Smooth muscle cell (in vitro differentiated cells): ENCODE results near the gene MRPL47. TPM values are rescaled to one million over a fixed set of nuclear protein-coding genes. Genes with fewer than 3 reads are reported as not detected.

Experiments
- DNase-seq: peaks from one replicate; lab custom pipeline; 2025; ENCODE audit not compliant: unreplicated experiment; lab: John Stamatoyannopoulos, UW
- H2AFZ ChIP-seq: fragments of 200-600 bp; sonication (generic); 2 replicates; pipeline ENCODE4 v1.6.0; 2016; ENCODE audit warnings: antibody characterized with exemption, low read depth, mild to moderate bottlenecking
- H3F3A ChIP-seq: fragments of 200-600 bp; sonication (generic); 2 replicates; pipeline ENCODE4 v1.6.0; 2017; ENCODE audit warnings: antibody characterized with exemption, low read depth
- H3K27ac ChIP-seq: fragments of 200-600 bp; sonication (generic); 2 replicates; pipeline ENCODE4 v1.5.1; 2016; ENCODE audit warnings: low read depth, mild to moderate bottlenecking
- H3K27me3 ChIP-seq: fragments of 200-600 bp; sonication (generic); 2 replicates; pipeline ENCODE4 v1.6.1; 2016; ENCODE audit warnings: low read depth, mild to moderate bottlenecking
- H3K36me3 ChIP-seq: fragments of 200-600 bp; sonication (generic); 2 replicates; pipeline ENCODE4 v1.5.1; 2016; ENCODE audit warnings: low read depth
- H3K4me1 ChIP-seq: fragments of 200-600 bp; sonication (generic); 2 replicates; pipeline ENCODE4 v1.5.1; 2016; ENCODE audit warnings: low read depth
- H3K4me2 ChIP-seq: fragments of 200-600 bp; sonication (generic); 2 replicates; pipeline ENCODE4 v1.6.0; 2016; ENCODE audit warnings: mild to moderate bottlenecking
- H3K4me3 ChIP-seq: fragments of 200-600 bp; sonication (generic); 2 replicates; pipeline ENCODE4 v1.5.1; 2016; ENCODE audit warnings: mild to moderate bottlenecking
- H3K79me2 ChIP-seq: fragments of 200-600 bp; sonication (generic); 2 replicates; pipeline ENCODE4 v1.6.0; 2016; ENCODE audit warnings: low read depth, mild to moderate bottlenecking
- H3K9ac ChIP-seq: fragments of 200-600 bp; sonication (generic); 2 replicates; pipeline ENCODE4 v1.6.0; 2016; ENCODE audit warnings: low read depth
- H3K9me3 ChIP-seq: fragments of 200-600 bp; sonication (generic); replicated peaks from 2 replicates; pipeline ENCODE4 v1.5.1; 2016; ENCODE audit warnings: low read depth
- H4K20me1 ChIP-seq: fragments of 200-600 bp; sonication (generic); 2 replicates; pipeline ENCODE4 v1.6.0; 2016; ENCODE audit warnings: low read depth
- WGBS: methylation state at CpG from one replicate; pipeline ENCODE4 v1.1.7; 2016; ENCODE audit warnings: low lambda C conversion rate; 5-methylcytosine and 5-hydroxymethylcytosine counted together
- polyA plus RNA-seq: library from polyadenylated mRNA; unstranded; fragments of >200 nt; fragmentation: Nextera tagmentation; extraction: Ambion mirVana; gene quantifications from 2 replicates; pipeline ENCODE4 v1.2.1, GENCODE V29; 2016
- total RNA-seq: library from RNA; depleted of rRNA; stranded (reverse); fragments of >200 nt; gene quantifications from 2 replicates; pipeline ENCODE4 v1.2.3, GENCODE V29; 2014
- TF ChIP-seq, protein P1 (sequence below): fragments of 200-600 bp; sonication (generic); IDR thresholded peaks from 2 replicates; pipeline ENCODE4 v1.5.1; 2017; ENCODE audit warnings: borderline replicate concordance, mild to moderate bottlenecking, antibody characterized with exemption; ENCODE audit not compliant: insufficient read depth, poor library complexity, severe bottlenecking

MRPL47 gene
- total RNA-seq: 66.2 and 79.7 TPM in 2 replicates
- 85.8 and 98.9 TPM in 2 replicates for polyA plus RNA-seq

DNA sequence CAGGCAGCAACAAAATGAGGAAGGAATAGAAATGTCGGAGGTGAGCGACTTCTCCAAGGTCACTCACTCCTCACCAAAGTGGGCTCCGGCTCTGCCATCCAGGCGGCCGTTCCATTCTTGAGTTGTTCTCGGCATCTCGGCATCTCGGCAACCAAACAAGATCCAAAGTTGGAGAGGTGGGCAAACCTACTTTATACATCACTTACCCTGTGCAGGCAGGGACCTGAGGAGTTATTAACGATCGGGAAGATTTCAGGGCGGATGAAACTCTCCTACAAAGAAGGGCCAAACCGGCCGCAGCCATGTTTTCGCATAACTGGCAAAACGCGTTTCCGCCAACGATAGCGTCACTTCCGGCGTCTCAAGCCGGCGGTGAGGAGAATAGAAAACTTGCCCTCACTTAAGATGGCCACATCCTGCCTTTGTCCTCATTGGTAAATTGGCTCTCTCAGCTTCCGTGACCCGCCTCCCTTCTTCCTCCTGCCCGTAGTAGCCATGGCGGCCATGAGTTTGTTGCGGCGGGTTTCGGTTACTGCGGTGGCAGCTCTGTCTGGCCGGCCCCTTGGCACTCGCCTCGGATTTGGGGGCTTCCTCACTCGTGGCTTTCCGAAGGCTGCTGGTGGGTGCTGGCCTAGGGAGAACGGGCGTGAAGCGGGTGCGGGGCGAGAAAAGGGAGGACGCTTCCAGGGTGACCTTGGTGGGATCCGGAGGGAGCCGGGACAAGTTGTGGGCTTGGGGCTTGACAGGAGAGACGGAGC lies at the start of gene MRPL47, which contains the start of gene NDUFB5:
MRPL47 (minus strand) TSS at position 318 of the 758 bp plus-strand sequence; CDS start at position 304, 14 bp downstream.
NDUFB5 (plus strand) TSS at position 474 of the 758 bp plus-strand sequence; CDS start at position 496, 22 bp downstream.
- H3K27me3 ChIP-seq: no peaks in the 10 kb centered on the region
- peak within 1 kb of the TSS; percentile 99 for H3K9ac ChIP-seq
- no peaks in the 10 kb centered on the region for H3K9me3 ChIP-seq
- DNase-seq: peak; percentile 52
- TF ChIP-seq, protein P1, sequence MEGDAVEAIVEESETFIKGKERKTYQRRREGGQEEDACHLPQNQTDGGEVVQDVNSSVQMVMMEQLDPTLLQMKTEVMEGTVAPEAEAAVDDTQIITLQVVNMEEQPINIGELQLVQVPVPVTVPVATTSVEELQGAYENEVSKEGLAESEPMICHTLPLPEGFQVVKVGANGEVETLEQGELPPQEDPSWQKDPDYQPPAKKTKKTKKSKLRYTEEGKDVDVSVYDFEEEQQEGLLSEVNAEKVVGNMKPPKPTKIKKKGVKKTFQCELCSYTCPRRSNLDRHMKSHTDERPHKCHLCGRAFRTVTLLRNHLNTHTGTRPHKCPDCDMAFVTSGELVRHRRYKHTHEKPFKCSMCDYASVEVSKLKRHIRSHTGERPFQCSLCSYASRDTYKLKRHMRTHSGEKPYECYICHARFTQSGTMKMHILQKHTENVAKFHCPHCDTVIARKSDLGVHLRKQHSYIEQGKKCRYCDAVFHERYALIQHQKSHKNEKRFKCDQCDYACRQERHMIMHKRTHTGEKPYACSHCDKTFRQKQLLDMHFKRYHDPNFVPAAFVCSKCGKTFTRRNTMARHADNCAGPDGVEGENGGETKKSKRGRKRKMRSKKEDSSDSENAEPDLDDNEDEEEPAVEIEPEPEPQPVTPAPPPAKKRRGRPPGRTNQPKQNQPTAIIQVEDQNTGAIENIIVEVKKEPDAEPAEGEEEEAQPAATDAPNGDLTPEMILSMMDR: no peak
- H4K20me1 ChIP-seq: peaks cover 10% of the 10 kb centered on the region
- H3K4me3 ChIP-seq: peak within 1 kb of the TSS; percentile 88
- no peaks in the 10 kb centered on the region for H3F3A ChIP-seq
- peak within 1 kb of the TSS; percentile 90 for H3K27ac ChIP-seq
- under 1% methylated on average over 45 of the region's 45 CpGs for WGBS
- peaks cover 12% of the 10 kb centered on the region for H3K4me1 ChIP-seq
- H3K4me2 ChIP-seq: peak within 1 kb of the TSS; percentile 98
- peaks cover 14% of the 10 kb centered on the region for H3K36me3 ChIP-seq
- peaks cover 79% of the 10 kb centered on the region for H3K79me2 ChIP-seq
- H2AFZ ChIP-seq: peak within 1 kb of the TSS; percentile 100

GRCh38 chr3:179653096-179653797 lies 48.8 kb upstream of the MRPL47 start:
- H3K36me3 ChIP-seq: no peaks in the 10 kb centered on the region
- H3K27me3 ChIP-seq: no peaks in the 10 kb centered on the region
- no peaks in the 10 kb centered on the region for H4K20me1 ChIP-seq
- no peaks in the 10 kb centered on the region for H3K9me3 ChIP-seq
- WGBS: under 1% methylated on average over 49 of the region's 77 CpGs
- peak overlapping the region; percentile 28 for H3K9ac ChIP-seq
- peaks cover 8% of the 10 kb centered on the region for H3F3A ChIP-seq
- peaks cover 24% of the 10 kb centered on the region for H3K79me2 ChIP-seq
- DNase-seq: peak; percentile 63
- peak overlapping the region; percentile 89 for H3K4me3 ChIP-seq
- H2AFZ ChIP-seq: peak overlapping the region; percentile 100
- peak overlapping the region; percentile 6 for H3K27ac ChIP-seq
- peaks cover 6% of the 10 kb centered on the region for H3K4me1 ChIP-seq
- H3K4me2 ChIP-seq: peak overlapping the region; percentile 97
- TF ChIP-seq, protein P1: no peak

- peak within 1 kb of the TSS; percentile 44 for H3K9ac ChIP-seq
- H3K27ac ChIP-seq: peak within 1 kb of the TSS; percentile 6
- 1% methylated on average over 28 of the region's 56 CpGs for WGBS
- peak within 1 kb of the TSS; percentile 89 for H3K4me3 ChIP-seq
- H3F3A ChIP-seq: peaks cover 8% of the 10 kb centered on the region
- no peaks in the 10 kb centered on the region for H3K27me3 ChIP-seq
- H3K79me2 ChIP-seq: peaks cover 24% of the 10 kb centered on the region
- H3K4me1 ChIP-seq: peaks cover 6% of the 10 kb centered on the region
- DNase-seq: peak; percentile 63
- no peaks in the 10 kb centered on the region for H3K36me3 ChIP-seq
- no peaks in the 10 kb centered on the region for H3K9me3 ChIP-seq
- TF ChIP-seq, protein P1: no peak
- peak within 1 kb of the TSS; percentile 97 for H3K4me2 ChIP-seq
- no peaks in the 10 kb centered on the region for H4K20me1 ChIP-seq
- H2AFZ ChIP-seq: peak within 1 kb of the TSS; percentile 100
Observed at GRCh38 chr3:179652447-179653095, 48.1 kb upstream of the MRPL47 start, which contains the start of gene USP13. Gene USP13 (plus strand): TSS chr3:179653040. CDS start chr3:179653226, 186 bp downstream.
